ENCODE results near the gene SLC2A13. TPM values are rescaled to one million over a fixed set of nuclear protein-coding genes. Genes with fewer than 3 reads are reported as not detected.
A peak's percentile ranks its signal among the peaks of the same experiment; 100 is the strongest.

SLC2A13 gene
- total RNA-seq, 1 experiment from 2014 or later = 8.5 TPM

DNA sequence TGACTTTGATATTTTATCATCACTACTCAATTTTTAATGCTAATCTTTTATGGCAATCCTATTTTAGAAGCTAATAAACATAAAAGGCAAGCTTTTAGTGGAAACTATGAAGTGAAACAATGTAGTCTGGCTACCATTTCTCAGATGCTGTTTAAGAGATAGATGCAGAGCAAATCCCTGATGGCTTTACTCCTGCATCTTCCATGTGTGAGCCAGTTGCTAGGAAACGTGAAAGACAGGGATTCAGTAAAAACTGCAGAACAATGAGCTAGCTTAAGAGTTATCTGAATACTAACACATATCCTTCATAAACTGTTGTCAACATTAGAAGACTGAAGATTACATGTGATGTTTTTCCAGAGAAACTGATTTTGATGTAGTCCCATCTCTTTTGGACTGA is 112.6 kb downstream of the SLC2A13 start:
- no peak for DNase-seq (ENCODE audit: low read depth)

DNA sequence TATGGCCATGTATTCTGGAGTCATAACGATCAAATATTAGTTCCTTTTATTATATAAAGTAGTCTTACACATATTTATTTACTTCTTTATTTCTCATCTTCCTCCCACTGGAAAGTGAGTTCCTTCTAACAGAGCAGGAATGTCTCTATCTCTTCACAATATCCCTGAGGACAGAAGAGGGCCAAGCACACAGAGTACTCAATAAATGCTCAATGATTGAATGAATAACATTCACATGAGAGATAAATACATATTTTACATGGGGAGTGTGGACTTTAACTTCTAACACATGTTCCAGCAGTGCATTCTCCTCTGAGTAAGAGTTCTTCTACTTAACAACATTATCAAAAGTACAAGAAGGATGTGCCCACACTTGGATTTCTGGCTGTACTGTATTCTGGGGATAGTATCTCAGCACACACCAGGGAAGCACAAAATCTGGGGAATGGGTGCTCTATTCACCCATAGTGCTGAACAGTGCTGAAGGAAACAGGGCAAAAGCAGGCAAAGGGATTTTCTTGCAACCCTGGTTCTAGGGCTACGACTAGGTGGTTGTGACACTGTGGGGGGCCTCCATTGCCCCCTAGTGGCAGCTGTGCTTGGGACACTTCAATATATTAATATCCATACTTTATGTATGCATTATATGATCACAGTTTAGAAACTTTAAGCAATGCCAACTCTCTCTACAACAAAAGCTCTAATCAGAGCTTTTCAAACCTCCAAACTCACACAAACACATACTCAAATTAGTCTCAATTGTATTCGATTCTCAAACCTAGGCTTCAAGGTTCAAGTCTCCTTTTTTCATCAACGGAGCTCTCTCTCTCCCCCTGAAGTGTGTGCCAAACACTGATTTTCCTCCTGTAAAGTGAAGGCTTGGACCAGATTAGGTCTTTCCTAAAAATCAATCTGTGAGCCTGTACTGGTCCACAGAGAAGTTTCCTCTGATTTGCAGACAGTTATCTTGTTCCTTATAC is 115.5 kb downstream of the SLC2A13 start:
- peak; percentile 53 for DNase-seq (ENCODE audit: low read depth)

DNA sequence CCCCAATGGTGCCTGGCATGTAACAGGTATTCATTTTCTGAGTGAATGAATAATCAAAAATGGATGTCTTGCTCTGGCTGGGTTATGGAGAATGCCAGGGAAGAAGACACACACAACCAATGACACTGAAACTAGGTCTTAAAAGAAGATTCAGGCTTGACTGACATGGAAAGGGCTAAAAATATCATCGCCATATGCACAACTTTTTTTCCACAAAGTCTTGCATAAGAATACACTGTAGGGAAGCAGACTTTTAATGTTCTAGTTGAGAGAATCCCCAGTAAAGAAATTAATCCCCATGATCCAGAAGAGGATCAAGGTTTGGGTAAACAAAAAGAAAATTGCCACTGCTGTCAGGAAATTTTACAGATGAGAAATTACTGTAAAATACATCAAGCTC is 116.4 kb downstream of the SLC2A13 start:
- no peak for DNase-seq (ENCODE audit: low read depth)

DNA sequence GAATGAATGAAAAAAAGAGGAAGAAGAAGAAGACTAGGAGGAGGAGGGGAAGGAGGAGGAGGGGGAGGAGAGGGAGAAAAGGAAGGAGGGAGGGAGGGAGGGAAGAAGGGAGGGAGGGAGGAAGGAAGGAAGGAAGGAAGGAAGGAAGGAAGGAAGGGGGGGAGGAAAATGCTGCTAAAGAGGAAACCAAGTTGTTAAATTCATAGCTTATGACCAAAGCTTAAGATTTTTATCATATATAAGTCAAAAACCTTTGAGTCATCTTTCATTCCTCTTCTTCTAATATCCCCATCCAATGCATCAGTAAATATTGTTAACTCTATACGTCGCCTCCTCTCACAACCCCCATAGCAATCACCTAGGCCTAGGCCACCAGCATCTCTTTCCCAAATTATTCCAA is 117.3 kb downstream of the SLC2A13 start:
- no peak for DNase-seq (ENCODE audit: low read depth)

DNA sequence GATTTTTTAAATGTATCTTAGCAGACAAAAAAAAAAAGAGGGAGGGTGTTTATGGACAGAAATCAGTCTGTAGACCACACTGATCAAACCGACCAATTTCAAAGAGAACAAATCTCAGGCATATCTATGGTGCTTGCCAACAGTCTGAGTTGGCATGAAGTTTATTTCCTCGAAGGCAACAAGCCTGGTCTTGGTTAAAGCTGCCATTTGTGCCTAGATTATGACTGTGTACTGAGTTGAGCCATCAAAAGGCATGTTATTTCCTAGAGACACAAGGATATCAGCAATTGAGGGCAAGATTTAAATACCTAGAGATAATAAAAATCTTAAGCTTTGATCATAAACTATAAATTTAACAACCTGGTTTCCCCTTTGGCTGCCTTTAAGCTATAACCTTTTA is 119.2 kb downstream of the SLC2A13 start:
- DNase-seq (ENCODE audit: low read depth) = no peak

DNA sequence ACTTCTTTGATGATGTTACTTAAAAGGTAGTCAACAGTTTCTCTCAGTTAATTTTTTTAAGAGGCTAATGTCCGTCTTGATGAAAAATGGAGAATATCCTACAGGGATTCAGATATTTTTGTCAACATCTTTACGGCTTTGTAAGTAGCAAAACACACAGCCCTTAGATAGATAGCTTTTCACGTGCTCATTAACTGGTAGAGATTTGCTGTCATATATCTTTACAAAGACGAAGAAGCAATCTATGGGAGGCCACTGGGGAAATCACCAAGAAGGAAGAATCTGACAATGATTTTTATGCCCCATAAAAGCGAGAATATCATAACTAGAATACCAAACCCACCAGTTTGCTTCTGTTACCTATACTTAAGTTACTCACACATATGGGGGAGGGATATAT is 121.2 kb downstream of the SLC2A13 start:
- DNase-seq (ENCODE audit: low read depth) = no peak

DNA sequence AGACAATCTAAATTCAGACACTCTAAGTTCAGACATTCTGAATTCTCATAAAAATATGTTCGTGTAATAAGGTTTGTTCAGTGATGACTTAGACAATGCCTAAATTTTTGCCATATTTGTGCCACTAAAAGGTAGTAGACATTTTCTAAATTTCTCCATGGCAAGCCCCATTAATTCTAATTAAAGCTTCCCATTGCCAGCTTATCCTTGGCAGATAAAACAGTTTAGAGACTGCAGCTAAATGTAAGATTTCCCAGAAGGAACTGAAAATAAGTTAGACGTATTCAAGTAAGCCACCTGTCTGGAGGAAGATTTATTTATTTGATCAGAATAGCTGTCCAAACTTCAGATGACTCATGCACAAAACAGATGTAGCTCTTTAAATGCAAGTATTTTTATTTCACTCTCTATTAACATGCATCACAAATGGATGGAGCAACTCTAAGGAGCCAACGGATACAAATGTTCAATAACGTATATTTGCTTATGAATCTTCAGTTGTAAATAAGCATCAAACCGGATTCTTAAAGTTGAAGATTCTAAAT is 130.4 kb downstream of the SLC2A13 start:
- no peak for DNase-seq (ENCODE audit: low read depth)

DNA sequence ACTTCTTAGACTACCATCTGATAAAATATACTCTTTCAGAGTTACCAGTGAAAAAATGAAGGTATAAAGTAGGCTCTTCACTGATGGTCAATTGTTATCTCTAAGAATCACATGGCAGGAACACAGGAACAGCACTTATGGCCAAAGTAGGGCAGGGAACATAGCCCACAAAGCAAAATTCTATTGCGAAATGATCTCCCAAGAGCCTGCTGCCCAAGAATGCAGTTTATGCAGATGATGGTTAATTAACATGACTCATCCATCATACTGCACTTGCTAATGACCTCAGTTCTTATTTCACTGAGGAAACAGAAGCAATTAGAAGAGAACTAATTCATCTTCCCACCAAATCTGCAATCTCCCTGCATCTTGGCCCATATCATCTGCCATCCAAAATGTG is 133.8 kb downstream of the SLC2A13 start:
- DNase-seq (ENCODE audit: low read depth) = no peak

DNA sequence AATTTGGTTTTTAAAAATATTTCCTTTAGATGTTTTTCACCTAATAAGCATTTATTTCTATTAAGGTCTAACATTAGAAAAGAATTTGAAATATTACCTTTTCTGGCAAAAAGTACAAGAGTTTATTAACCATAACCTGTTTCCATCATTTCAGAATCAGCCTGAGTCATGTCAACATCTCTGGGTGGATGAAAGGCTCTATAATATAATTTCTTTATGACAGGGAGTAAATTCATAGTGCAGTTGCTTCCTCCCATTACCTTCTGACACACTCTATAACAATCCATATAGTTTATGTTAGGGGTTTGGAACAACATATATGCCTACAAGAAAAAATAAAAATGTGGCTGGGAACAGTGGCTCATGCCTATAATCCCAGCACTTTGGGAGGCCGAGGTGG is 134.5 kb downstream of the SLC2A13 start:
- DNase-seq (ENCODE audit: low read depth) = no peak

DNA sequence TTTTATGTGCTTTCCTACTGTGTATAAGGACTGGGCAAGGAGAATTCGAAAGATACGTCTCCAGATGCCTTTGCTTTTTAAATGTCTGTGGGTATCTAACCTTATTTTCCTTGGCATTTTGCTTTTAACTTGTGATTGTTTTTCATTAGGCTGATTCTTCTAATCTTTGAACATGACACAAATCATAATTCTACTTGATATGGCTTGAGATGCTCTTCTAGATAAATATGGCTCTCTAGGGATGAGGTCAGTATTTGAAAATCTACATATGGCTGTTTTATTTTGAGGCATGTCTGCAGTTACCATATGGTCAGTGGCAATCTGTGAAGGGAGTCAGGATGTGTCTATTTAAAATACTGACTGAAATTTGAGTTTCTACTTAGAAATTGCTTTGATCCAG is 139.2 kb downstream of the SLC2A13 start:
- DNase-seq (ENCODE audit: low read depth) = no peak

DNA sequence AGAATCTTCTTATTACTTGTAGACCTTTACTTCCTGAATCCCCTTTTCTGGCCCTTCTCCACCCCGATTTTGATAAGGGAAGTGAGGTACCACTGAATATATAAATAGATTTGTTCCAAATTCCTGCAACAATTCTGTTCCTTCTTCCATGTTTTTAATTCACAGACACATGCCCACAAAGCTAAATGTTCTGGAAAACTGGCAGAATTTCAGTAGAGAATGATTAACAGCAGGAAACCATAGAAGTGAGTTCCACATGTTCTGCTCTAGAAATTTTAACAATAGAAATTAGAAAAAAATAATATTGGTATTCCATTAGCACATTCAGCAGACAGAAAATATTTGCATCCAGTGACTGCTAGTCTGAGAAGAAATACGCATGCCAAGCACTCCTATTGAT is 139.6 kb downstream of the SLC2A13 start:
- DNase-seq (ENCODE audit: low read depth) = no peak

DNA sequence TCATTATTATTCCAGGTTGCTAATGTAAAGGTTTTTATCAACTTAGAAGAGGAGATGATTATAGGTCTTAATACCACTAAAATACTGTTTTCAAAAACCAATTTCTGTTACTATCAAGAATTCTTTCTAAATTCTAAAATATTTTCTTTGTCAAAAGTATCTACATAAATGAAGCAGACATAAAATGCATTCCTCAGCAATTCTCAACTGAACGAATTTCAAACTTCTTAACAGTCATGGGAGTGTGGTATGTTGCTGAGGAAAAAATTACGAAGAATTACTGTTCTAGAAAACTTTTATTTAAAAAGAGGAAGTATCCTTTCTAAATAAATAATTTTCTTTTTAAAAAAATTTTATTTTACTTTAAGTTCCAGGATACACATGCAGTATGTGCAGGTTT is 146.4 kb downstream of the SLC2A13 start:
- no peak for DNase-seq (ENCODE audit: low read depth)

DNA sequence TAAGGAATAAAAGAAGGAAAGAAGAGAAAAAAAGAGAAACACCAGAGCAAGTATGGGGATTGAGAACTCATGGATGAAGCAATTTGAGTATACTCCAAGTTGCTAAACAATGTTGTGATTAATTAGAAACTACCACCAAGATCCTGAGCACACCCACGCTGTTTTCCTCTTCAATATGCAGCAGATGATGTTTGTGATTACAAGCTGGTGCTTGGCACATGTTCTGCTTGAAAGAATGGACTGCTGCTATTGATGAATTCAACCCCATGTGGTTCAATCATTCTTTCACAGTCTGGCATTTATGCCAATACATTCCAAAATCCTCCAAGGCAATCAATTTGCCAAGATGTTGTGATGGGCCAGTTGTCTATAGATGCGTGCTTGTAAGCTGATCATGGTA is 146.8 kb downstream of the SLC2A13 start:
- no peak for DNase-seq (ENCODE audit: low read depth)

DNA sequence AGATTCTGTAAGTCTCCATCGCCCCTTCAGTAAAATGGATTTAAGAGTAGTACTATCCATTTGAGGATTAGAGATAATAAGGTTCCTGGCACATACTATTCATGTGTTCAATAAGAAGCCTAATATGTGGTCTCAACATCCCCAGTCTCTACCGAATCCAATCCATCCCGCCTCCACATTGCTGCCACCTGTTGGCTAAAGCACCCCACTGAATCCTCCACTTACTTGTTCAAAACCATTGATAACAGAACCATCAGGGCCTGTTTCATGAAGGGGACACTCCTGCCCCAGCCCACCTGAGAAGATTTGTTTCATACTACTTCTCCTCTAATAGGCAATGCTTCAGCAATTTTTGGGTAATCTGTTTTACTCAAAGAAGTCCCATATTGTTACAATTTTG is 147.5 kb downstream of the SLC2A13 start:
- peak; percentile 3 for DNase-seq (ENCODE audit: low read depth)

DNA sequence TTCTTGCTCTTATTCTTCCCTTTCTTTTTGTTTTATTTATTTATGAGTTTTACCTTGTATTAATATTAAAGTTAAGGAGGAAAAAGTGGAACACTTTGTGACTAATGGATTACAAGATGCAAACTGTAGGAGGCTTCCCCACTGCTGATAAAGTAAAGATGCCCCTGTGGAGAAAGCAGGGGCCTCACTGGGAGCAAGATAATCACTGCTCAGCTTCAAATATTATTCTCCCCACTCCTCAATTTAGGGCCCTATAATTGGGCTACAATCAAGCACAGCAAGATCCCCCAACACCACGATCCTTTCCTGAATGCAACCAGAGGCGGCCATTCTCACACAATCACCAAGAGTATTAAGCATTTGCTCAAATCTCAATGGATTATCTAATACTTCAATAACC is 149.2 kb downstream of the SLC2A13 start:
- no peak for DNase-seq (ENCODE audit: low read depth)

DNA sequence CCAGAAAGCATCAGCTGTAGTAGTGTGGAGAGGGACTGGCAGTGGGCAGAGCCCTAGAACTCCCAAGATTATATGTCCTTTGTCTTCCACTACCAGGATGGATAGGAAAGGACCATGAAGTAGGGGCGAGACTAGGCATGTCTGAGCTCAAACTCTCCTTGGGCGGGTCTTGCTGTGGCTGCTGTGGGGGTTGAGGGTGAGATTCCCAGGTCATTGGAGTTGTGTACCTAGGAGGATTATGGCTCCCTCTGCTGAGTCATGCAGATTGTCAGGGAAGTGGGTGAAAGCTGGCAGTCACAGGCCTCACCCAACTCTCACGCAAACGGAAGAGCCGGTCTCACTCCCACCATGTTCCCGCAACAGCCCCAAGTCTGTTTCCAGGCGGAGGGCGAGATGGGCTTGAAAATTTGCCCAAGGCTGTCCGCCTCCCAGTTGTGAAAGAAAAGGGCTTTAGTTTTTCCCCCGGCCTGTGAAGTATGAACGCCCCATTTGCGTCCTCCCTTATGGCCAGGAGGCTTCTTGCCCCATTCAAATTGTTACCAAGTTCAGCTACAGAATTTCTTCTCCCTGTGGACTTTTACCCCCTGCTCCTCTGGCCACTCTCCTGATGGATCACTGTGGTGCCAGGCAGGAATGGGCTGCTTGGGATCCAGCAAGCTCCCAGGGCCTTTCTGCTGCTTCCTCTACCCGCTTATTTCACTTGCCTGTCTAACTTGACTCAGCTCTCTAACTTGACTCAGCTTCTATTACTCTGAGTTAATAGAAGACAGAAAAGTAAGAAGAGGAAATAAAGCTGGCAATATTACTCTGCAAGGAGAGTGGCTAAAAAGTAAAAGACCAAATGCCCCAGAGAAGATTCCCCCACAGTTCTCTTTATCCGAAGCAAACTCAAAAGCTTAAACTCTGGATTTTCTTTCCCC is 159.3 kb downstream of the SLC2A13 start:
- no peak for DNase-seq (ENCODE audit: low read depth)

DNA sequence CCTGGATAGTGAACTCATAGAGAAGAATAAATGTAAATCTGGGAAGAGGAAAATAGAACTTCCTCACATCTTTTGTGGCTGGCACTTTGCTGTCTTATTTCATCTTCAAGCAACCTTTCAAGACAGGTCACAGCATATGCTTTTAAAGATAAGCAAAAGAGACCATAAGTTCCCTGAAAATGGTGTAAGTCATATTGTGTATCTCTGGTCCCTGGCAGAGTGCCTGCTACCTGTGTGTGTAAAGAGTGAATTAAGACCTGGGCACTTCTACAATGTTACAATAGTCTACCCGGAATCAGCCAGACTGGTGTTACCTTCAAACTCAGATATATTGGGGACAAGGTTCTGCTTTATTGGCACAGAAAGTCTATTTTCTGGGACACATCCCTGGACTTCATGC is 168.8 kb downstream of the SLC2A13 start:
- no peak for DNase-seq (ENCODE audit: low read depth)

DNA sequence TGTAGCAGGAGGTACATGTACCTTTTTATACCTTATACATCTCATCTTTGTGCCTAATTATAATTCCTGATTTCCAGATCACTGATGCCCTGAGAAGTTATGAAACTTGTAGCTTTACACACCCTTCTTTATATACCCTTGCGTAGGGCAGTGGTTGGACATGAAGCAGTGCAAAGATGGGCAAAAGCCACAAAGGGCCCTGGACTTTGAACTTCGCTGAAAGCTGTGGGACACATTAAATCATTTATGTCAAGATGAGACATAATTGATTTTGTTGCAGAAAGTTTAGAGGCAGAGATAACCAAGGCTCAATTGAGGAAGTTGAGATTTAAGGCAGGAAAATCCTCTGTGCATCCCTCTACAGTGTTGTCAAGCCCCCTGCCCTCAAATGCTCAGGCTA is 170.0 kb downstream of the SLC2A13 start:
- DNase-seq (ENCODE audit: low read depth) = no peak

DNA sequence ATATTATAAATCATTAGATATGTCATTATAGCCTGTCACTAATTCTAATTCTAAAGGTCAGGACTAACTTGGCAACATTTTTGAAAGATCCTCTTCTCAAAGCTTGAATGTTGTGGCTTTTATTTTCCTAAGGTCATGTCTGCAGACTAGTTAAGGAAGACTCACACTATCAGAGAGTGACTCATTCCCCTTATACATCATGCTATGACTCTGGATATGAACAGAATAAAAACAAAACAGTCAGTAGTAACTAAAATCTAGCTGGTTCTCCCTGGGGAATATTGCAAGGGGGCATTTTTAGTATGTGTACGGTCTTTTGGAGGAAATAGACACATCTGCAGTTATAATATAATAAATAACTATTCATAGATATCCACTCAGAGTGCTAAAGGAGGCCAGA is 170.6 kb downstream of the SLC2A13 start:
- DNase-seq (ENCODE audit: low read depth) = peak; percentile 9

DNA sequence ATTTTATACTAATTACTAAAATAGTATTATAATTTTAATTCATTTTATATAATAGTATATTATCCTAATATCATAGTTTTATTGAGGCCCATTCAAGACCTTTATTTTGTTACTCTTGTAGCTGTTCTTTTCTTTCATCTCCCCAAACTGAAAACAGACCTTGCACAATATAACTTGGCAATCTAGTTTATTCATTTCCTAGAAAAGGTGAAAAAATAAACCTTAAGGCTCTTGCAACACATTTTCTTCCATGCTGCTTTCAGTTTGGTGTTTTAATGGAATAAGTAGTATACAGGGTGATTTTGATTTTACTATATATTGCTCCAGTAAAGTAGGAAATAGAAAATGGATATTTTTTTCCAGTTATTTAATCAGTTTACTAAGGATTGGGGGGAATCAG is 174.0 kb downstream of the SLC2A13 start:
- no peak for DNase-seq (ENCODE audit: low read depth)

DNA sequence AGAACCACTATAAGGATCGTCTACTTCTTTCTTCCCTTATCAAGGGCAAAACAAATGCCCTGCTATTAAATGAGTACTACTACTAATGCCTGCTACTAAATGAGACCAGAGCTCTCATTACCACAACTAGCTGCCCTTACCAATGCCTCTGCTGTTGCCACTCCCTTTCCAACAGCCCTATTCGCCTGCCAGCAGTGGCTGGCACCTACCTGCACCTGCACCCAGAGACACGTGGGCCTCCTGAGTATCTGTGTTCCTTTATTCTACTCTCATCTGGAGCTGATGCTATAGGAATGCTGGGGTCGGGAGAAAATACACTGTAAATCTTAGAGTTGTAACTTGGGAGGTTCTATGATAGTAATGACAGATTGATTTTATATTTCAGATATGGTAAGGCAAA is 174.7 kb downstream of the SLC2A13 start:
- DNase-seq (ENCODE audit: low read depth) = no peak

DNA sequence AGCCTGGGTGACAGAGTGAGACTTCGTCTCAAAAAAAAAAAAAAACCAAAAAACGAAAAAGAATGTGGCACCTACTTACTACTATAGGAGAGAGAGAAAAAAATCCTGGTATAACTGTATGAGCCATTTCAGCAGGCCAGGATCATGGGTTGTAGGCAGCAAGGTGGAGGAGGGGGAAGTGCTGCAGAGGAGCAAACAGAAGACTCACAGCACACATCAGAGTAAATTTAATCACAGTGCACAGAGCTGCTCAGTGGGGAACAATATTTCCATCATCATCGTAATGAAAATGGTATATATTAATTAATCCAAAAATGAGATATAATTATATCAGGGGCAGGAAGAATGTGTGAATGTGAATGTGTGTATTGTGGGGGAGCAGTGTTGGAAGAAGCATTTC is 175.8 kb downstream of the SLC2A13 start:
- no peak for DNase-seq (ENCODE audit: low read depth)
